NK-92 (cell line): ENCODE measurements around the gene MECP2.

Experiments
- DNase-seq: peaks from one replicate; lab custom pipeline; 2025; ENCODE audit not compliant: unreplicated experiment; lab: John Stamatoyannopoulos, UW

Gene MECP2

DNA sequence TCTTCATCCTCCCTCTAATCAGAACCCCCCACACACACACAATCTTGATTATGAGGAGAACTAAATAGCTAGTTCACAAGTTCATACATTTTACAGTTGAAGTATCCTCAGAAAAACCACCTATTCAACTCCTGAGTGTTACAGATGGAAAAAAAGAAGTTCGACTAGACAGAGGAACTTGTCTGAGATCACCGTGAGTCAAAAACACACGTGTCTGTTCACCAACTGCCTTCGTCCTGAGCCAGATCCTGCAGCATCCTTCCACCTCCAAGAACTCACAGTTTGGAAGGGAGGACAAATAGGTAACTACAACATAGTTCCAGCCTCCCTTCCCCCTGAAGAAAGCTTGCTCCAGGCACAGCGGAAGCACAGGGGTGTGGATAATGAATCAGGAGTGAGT is 58.9 kb downstream of the MECP2 start:
- DNase-seq, result no peak

- no peak for DNase-seq
These were observed 59.8 kb downstream of the MECP2 start for GRCh38 chrX:154037754-154038153.

DNA sequence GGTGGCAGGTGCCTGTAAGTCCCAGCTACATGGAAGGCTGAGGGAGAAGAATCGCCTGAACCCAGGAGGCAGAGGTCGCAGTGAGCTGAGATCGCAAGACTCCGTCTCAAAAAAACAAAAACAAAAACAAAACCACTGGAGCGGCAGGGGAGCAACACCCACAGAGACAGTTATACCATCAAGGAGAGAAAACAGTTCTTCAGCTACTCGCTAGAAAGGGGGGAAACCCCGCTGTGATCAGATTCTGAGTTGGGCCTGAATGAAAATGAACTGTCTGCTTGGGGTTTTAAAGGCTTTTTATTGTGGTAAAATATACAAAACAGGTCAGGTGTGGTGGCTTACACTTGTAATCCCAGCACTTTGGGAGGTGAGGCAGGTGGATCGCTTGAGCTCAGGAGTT is 61.0 kb downstream of the MECP2 start:
- no peak for DNase-seq

DNA sequence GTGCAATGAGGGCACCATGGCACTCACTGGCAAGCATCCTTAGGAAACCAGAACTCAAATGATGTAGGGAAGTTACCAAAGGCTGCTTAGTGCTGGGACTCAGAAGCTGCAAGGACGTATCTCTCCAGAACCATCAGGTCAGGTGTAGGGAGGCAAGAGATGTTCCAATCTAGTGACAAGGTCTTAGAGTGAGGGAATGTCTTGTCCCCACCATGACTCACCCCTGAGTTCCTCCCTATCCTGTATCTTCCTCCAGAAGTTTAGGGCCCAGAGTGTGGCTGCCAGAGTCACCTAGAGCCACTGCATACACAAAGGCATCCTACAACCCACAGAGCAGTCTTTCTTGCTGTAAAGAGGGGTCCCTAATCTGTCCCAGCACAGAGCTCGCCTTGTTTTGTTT is 63.7 kb downstream of the MECP2 start:
- no peak for DNase-seq

DNA sequence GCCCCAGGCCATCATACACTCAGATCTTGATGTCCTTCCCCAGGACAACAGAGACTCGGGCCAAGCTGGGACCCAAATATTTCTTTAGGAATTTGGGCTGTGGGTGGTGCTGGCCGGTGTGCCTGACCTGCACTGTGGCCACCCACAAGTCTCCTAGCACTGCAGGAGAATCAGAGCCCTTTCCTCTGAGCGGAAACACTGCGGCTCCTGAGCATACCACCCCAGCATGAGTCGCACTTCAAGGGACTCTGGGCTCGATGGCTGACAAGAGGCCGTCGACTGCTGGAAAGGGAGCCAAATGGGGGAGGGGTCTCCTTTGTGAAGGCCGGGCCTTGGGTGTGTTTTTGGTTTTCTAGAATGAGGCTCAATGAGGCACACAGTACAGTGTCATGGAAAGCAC is 64.9 kb downstream of the MECP2 start:
- DNase-seq, result no peak

DNA sequence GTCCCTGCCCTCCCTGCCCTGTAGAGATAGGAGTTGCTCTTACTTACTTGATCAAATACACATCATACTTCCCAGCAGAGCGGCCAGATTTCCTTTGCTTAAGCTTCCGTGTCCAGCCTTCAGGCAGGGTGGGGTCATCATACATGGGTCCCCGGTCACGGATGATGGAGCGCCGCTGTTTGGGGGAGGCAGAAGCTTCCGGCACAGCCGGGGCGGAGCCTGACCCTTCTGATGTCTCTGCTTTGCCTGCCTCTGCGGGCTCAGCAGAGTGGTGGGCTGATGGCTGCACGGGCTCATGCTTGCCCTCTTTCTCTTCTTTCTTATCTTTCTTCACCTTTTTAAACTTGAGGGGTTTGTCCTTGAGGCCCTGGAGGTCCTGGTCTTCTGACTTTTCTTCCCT is 65.4 kb downstream of the MECP2 start:
- DNase-seq, result no peak

GRCh38 chrX:154030715-154031305 is 66.7 kb downstream of the MECP2 start:
- no peak for DNase-seq

DNA sequence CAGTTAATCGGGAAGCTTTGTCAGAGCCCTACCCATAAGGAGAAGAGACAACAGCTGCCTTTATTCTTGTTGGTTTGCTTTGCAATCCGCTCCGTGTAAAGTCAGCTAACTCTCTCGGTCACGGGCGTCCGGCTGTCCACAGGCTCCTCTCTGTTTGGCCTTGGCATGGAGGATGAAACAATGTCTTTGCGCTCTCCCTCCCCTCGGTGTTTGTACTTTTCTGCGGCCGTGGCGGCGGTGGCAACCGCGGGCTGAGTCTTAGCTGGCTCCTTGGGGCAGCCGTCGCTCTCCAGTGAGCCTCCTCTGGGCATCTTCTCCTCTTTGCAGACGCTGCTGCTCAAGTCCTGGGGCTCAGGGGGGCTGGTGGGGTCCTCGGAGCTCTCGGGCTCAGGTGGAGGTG is 67.3 kb downstream of the MECP2 start:
- no peak for DNase-seq

DNA sequence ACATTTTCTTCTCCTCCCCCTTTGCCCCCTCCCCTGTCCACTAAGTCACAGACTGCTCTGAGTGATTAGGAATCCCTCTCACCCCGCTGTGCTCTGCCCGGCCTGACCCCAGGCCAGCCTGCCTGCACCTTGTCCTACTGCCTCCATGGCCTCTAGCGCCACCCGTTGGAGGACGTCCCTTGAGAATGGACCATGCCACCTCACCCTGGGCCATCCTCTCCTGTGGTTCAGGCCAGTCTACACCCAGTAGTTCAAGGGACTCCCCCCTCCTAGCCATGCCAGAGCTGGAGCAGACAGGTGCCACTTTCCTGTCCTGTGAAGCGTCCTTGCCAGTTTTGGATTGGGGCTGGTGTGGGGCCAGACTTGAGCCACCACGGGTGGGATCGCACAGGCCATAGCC is 68.1 kb downstream of the MECP2 start:
- DNase-seq, result no peak

GRCh38 chrX:154028502-154029184 is 68.9 kb downstream of the MECP2 start:
- no peak for DNase-seq

GRCh38 chrX:154027986-154028385 is 69.5 kb downstream of the MECP2 start:
- DNase-seq, result no peak

DNA sequence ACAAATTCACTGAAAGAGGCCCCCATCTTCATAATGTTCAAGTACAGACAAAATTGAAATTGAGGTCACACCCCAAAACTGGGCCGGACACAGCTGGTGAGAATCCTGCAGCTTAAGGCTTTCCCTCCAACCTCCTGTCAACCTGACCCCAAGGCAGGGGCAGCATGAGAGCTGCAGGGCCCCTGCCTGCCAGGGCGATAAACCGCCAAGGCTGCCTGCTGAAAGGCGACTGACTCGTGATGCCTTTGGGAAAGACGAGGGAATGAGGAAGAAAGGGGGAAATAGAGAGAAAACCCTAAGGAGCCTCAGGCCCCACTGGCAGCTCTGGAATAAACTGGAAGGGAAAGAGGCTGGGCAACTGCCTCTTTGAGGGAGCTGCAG is 70.5 kb downstream of the MECP2 start:
- no peak for DNase-seq

DNA sequence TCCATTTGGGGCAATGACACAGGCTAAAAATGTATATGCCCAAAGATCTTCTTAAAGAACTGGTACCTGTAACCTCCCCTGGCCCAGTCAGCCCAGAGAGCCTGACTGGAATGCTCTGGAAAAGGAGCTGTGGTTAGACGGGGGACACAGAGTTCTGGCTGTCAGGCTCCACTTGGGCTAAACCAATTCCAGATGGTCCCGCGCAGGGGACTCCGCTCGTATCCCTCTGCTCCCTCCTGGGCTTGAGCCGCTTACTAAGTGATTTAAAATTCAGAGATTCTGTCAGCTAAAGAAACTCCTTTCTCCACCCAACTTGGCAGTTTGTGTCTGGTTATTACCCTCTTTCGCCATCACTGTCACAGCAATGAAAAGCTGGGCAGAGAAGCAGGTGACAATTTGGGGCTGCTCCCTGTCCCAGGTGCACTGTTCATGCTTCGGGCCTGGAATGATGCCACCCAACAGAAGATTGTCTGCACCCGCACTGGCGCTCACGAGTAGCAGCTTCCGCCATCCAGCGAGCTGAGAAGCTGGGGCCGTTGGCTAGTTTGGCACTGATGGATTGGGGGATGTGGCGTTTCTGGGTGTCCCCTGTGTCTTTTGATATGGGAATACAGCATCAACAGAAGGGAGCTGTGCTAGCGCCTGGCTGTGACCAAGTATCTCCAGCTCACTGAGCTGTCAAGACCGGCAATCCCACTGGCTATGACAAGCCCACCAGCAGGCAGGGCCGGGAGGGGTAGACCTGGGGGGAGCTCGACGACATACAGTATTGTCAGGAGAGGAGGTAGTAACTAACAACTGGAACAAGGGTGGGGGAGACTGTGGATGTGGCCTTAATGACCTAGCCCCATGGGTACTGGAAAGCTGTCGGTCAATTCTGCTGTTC is 71.1 kb downstream of the MECP2 start:
- no peak for DNase-seq

DNA sequence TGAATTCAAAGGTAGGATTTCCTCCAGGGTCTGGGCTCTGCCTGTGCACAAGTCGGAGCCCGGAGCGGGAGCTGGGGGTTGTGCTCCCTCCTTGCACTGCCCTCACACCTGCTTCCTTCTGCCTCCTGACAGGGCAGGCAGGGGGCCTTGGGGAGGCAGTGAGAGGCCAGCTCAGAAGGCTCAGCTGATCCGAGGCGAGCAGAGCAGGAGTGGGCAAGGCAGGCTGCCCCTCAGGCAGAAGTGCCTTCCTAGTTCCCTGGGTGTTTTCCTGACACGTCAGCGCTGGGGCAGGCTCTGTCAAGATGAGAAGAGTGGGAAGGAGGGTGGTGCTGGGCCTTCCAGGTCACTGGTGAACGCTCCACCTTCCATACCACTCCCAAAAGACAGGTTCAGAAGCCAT is 72.3 kb downstream of the MECP2 start:
- DNase-seq, result no peak

- DNase-seq, result no peak
These were observed 73.2 kb downstream of the MECP2 start for GRCh38 chrX:154024271-154024670.

- no peak for DNase-seq
These were observed 74.1 kb downstream of the MECP2 start for GRCh38 chrX:154023276-154024000.

GRCh38 chrX:154022108-154022507 is 75.4 kb downstream of the MECP2 start:
- DNase-seq, result no peak

DNA sequence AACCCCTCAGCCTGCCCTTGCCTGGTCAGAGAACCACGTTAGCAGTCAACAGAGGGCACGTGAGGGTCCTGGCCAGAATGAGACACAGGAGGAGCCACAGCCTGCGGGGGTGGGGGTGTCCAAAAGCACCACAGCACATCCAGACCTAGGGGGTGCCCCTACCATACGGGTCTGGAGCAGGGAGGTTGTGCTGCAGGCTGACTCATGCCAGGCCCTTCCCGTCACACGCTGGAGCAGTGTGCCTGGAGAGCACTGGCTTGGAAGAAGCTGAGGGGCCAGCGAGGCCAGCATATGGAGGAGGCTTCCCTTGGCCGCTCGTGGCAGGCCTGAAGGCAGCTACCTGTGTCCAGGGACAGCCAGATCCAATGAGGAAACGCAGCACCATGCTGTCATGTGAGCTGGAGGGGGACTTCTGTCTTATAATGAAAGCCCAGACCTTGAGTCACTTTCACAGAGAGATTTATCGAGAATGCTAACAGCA is 76.3 kb downstream of the MECP2 start:
- no peak for DNase-seq

DNA sequence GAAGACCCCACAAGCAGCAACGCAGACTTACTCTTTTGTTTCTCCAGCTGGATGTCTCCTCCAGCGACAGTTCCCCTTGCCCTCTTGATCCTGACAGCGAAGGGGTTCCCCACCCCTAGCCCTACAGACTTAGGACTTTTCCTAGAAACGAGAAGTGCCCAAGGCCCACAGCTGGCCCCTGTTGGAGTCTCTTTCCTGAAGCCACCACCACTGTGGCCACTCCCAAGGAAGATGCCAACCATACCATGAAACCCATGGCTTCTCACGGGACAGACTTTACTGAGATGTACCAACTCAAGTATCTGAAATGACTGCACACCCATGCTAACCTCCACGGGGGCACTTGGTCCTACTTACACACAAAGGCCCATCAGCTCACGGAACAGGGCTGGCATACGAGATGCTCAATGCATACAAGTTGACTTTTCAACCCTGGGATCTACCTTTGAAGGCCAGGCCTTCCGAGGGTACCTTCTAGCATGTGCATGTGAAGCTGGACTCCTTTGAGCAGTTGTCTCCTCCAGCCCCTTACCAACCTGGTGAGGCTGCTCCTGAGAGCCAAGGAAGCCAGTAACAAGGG is 76.9 kb downstream of the MECP2 start:
- no peak for DNase-seq

DNA sequence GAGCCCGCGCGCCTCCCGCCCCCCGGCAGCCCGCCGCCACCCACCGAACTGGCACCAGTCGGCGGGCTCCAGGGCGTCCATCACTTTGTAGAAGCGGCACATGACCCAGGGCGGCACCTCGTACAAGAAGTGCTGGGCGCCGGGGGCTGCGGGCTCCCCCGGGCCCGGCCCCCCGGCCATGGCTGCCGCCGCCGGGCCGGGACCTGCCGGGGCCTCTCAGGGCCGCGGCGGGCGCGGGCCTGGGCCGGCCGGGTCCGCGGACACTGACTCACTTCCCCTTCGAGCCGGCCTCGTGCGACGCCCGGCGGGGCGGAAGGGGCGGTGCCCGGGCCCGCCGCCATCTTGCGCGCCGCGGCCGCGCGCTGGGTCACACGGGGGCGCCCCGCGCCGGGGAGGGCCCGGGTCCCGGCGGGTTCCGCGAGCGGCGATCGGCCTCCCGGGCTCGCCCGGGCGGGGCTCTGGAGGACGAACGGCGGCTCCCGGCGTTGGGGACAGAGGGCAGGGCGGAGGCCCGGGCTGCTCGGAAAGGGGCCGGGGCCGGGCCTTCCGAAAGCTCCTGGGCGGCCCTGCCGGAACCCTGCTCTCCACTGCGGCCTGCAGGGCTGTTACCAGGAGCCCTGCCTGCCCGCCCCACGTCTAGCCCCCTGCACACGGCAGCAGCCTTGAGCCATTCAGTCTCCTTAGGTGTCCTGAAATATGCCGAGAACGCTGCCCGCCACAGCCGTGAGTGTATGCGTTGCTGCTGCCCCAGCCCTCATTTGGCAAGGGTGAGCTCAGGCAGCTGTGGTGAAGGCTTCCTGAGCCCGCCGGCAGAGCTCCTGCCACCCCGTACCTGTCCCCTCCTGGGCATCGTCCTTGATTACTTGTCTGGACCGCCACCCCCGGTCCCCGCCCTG is 77.6 kb downstream of the MECP2 start, which contains the start of gene IRAK1:
Gene IRAK1 (minus strand): TSS at position 270 of the 896 bp plus-strand sequence. CDS start 90 bp downstream, at position 180.
- no peak for DNase-seq
